Parathyroid adenoma (tissue), 2 donors: ENCODE measurements around the gene DEFB124.
"Not testable (repeated sequence)": the region's sequence is repeated elsewhere in the genome, so short reads cannot be mapped to it uniquely, and the experiment has no call there.

Experiments used
- H2AFZ ChIP-seq: fragments of 300-600 bp; sonication (generic); one replicate; pipeline ENCODE4 v1.7.0; 2017; ENCODE audit warnings: antibody characterized with exemption, mild to moderate bottlenecking
- H3K27ac ChIP-seq: fragments of 300-600 bp; sonication (generic); one replicate; pipeline ENCODE4 v1.7.0; 2017
- H3K27me3 ChIP-seq: fragments of 300-600 bp; sonication (generic); one replicate; pipeline ENCODE4 v1.7.0; 2017; ENCODE audit warnings: low read length; ENCODE audit not compliant: control insufficient read depth, insufficient read depth
- H3K36me3 ChIP-seq: fragments of 300-600 bp; sonication (generic); one replicate; pipeline ENCODE4 v1.7.0; 2017; ENCODE audit warnings: low read length; ENCODE audit not compliant: control insufficient read depth, insufficient read depth
- H3K4me1 ChIP-seq: fragments of 300-600 bp; sonication (generic); one replicate; pipeline ENCODE4 v1.7.0; 2017; ENCODE audit warnings: control low read depth
- H3K4me2 ChIP-seq: fragments of 300-600 bp; sonication (generic); one replicate; pipeline ENCODE4 v1.7.0; 2017; ENCODE audit warnings: low read length
- H3K4me3 ChIP-seq: fragments of 300-600 bp; sonication (generic); one replicate; pipeline ENCODE4 v1.7.0; 2017; ENCODE audit warnings: low read depth, low read length
- H3K79me2 ChIP-seq: fragments of 300-600 bp; sonication (generic); one replicate; pipeline ENCODE4 v1.7.0; 2017; ENCODE audit warnings: control low read depth
- H3K9ac ChIP-seq: fragments of 300-600 bp; sonication (generic); one replicate; pipeline ENCODE4 v1.7.0; 2017; ENCODE audit warnings: mild to moderate bottlenecking
- H3K9me3 ChIP-seq: fragments of 300-600 bp; sonication (generic); one replicate; pipeline ENCODE4 v1.7.0; 2017; ENCODE audit warnings: low read length; ENCODE audit not compliant: control insufficient read depth
- CTCF ChIP-seq: fragments of 300-600 bp; sonication (generic); IDR thresholded peaks from one replicate; pipeline ENCODE4 v1.7.0; 2017; ENCODE audit warnings: antibody characterized with exemption, mild to moderate bottlenecking
- donor health status: primary hyperparathyroidism.

Gene DEFB124

GRCh38 chr20:31473331-31474096, 1.4 kb downstream of the DEFB124 start:
- Histone ChIP-seq H3K9ac (no peak overlapping the region), H2AFZ (no peak overlapping the region), H3K27ac (no peak overlapping the region), H3K4me1 (no peaks in the 10 kb centered on the region), H3K4me2 (no peak overlapping the region), H3K9me3 (no peaks in the 10 kb centered on the region), H3K36me3 (no peaks in the 10 kb centered on the region), H3K79me2 (no peaks in the 10 kb centered on the region), H3K27me3 (no peaks in the 10 kb centered on the region), H3K4me3 (no peak overlapping the region)
- TF ChIP-seq CTCF, result no peak

- Histone ChIP-seq H3K27ac (no peak overlapping the region), H3K27me3 (no peaks in the 10 kb centered on the region), H3K4me3 (no peak overlapping the region), H3K79me2 (no peaks in the 10 kb centered on the region), H3K36me3 (no peaks in the 10 kb centered on the region), H3K9ac (no peak overlapping the region), H3K4me2 (no peak overlapping the region), H2AFZ (no peak overlapping the region), H3K9me3 (no peaks in the 10 kb centered on the region), H3K4me1 (no peaks in the 10 kb centered on the region)
- TF ChIP-seq CTCF, result no peak
Observed at GRCh38 chr20:31472395-31473330, 2.3 kb downstream of the DEFB124 start.

DNA sequence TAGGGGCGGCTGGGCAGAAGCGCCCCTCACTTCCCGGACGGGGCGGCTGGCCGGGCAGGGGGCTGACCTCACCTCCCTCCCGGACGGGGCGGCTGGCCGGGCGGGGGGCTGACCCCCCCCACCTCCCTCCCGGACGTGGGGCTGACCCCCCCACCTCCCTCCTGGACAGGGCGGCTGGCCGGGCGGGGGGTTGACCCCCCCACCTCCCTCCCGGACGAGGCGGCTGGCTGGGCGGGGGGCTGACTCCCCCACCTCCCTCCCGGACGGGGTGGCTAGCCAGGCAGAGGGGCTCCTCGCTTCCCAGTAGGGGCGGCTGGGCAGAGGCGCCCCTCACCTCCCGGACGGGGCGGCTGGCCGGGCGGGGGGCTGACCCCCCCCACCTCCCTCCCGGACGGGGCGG, 4.0 kb downstream of the DEFB124 start:
- not testable (repeated sequence) for H3K4me1 ChIP-seq, H3K4me3 ChIP-seq, H3K79me2 ChIP-seq, H3K9ac ChIP-seq, H2AFZ ChIP-seq, H3K36me3 ChIP-seq, H3K9me3 ChIP-seq, H3K27me3 ChIP-seq, H3K4me2 ChIP-seq, H3K27ac ChIP-seq

- Histone ChIP-seq H3K9ac (no peak overlapping the region), H3K27ac (no peak overlapping the region), H3K9me3 (no peaks in the 10 kb centered on the region), H3K79me2 (no peaks in the 10 kb centered on the region), H3K4me2 (no peak overlapping the region), H3K36me3 (no peaks in the 10 kb centered on the region), H2AFZ (no peak overlapping the region), H3K4me1 (no peaks in the 10 kb centered on the region), H3K4me3 (no peak overlapping the region), H3K27me3 (no peaks in the 10 kb centered on the region)
- no peak for TF ChIP-seq CTCF
Observed at GRCh38 chr20:31454361-31454760, 20.6 kb downstream of the DEFB124 start.

GRCh38 chr20:31452575-31452974, 22.4 kb downstream of the DEFB124 start:
- Histone ChIP-seq H3K9me3 (no peaks in the 10 kb centered on the region), H3K79me2 (no peaks in the 10 kb centered on the region), H3K27me3 (no peaks in the 10 kb centered on the region), H3K36me3 (no peaks in the 10 kb centered on the region), H2AFZ (no peak overlapping the region), H3K27ac (no peak overlapping the region), H3K4me3 (no peak overlapping the region), H3K4me2 (no peak overlapping the region), H3K9ac (no peak overlapping the region), H3K4me1 (no peaks in the 10 kb centered on the region)
- TF ChIP-seq CTCF, result no peak
